ENCODE results near the gene OSM.

OSM gene

DNA sequence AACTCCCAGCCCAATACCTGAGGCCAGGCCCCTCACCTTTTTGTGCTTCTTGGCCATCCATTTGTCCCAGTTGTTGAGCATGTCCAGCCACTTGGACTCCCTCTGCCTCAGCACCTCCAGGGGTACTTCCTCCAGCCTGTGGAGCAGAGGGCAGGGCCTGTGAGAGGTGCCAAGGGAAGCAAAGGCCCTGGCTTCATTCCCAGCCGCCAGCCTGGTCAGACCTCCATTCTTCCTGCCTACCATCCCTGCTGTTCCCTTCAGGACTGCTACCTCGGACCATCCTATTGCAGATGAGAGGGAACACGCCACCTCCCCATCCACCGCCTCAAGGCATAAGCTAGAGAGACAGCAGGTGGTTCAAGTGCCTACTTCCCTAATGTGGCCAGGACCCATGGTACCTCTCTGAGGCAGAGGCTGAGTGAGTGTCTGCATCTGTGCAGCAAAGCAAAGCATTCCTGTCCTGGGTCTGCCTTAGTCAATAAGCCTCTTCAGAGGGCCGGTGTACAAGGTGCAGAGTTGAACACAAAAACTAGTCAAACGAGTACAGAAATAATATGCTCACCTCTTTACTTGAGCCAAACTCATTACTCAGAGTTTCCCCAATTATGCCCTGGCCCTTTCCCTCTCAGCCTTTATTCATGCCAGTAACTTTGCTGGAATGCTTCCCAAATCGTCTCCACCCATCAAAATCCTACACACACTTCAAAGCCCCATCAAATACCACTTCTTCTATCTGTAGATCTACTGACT lies 38.0 kb upstream of the OSM start:
- ChIA-PET CTCF (interaction anchor here (2.2 kb wide), 1 partner anchor 17 kb away, joined by 11 read pairs; no protein-coding TSS in a partner anchor), POLR2A (no interaction called here)
- Histone ChIP-seq H3K9me3 (ENCODE audit: control insufficient read depth, insufficient read depth, low read depth, low read length) (no peaks in the 10 kb centered on the region), H3K4me1 (ENCODE audit: control insufficient read depth, insufficient read depth, low read length) (no peaks in the 10 kb centered on the region), H3K27ac (ENCODE audit: extremely low read depth, low read depth, low read length) (no peak overlapping the region), H3K36me3 (ENCODE audit: control insufficient read depth in 2 of 2, insufficient read depth in 1 of 2, low read length in 2 of 2) (peaks cover 0 to 41% of the 10 kb centered on the region in 2 experiments; a peak in 1 of 3 replicates), H3K4me3 (ENCODE audit: low read depth, low read length) (no peak overlapping the region)
- TF ChIP-seq, protein P1, sequence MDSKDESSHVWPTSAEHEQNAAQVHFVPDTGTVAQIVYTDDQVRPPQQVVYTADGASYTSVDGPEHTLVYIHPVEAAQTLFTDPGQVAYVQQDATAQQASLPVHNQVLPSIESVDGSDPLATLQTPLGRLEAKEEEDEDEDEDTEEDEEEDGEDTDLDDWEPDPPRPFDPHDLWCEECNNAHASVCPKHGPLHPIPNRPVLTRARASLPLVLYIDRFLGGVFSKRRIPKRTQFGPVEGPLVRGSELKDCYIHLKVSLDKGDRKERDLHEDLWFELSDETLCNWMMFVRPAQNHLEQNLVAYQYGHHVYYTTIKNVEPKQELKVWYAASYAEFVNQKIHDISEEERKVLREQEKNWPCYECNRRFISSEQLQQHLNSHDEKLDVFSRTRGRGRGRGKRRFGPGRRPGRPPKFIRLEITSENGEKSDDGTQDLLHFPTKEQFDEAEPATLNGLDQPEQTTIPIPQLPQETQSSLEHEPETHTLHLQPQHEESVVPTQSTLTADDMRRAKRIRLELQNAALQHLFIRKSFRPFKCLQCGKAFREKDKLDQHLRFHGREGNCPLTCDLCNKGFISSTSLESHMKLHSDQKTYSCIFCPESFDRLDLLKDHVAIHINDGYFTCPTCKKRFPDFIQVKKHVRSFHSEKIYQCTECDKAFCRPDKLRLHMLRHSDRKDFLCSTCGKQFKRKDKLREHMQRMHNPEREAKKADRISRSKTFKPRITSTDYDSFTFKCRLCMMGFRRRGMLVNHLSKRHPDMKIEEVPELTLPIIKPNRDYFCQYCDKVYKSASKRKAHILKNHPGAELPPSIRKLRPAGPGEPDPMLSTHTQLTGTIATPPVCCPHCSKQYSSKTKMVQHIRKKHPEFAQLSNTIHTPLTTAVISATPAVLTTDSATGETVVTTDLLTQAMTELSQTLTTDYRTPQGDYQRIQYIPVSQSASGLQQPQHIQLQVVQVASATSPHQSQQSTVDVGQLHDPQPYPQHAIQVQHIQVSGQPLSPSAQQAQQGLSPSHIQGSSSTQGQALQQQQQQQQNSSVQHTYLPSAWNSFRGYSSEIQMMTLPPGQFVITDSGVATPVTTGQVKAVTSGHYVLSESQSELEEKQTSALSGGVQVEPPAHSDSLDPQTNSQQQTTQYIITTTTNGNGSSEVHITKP (tag by site-specific recombination; IDR thresholded peaks at IDR 0.05): peak; percentile 53
- no peak for TF ChIP-seq ZNF354C (tag by site-specific recombination; IDR thresholded peaks at IDR 0.05; ENCODE audit: borderline replicate concordance, low read depth)

DNA sequence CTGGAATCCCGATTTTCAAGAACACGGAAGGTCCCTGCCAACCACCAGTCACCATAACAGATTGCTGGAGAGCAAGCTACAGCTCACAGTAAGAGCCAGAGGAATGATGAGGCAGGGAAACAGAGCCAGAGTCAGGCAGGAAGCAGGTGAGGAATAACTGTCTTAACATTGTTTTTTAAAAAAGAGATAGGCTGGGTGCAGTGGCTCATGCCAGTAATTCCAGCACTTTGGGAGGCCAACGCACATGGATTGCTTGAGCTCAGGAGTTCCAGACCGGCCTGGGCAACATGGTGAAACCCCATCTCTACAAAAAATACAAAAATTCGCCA lies 36.1 kb upstream of the OSM start:
- Histone ChIP-seq H3K4me3 (ENCODE audit: low read depth, low read length) (no peak overlapping the region), H3K27ac (ENCODE audit: extremely low read depth, low read depth, low read length) (no peak overlapping the region), H3K4me1 (ENCODE audit: control insufficient read depth, insufficient read depth, low read length) (no peaks in the 10 kb centered on the region), H3K9me3 (ENCODE audit: control insufficient read depth, insufficient read depth, low read depth, low read length) (no peaks in the 10 kb centered on the region), H3K36me3 (ENCODE audit: control insufficient read depth in 2 of 2, insufficient read depth in 1 of 2, low read length in 2 of 2) (peaks cover 0 to 58% of the 10 kb centered on the region in 2 experiments; a peak in 1 of 3 replicates)
- TF ChIP-seq, protein P2, sequence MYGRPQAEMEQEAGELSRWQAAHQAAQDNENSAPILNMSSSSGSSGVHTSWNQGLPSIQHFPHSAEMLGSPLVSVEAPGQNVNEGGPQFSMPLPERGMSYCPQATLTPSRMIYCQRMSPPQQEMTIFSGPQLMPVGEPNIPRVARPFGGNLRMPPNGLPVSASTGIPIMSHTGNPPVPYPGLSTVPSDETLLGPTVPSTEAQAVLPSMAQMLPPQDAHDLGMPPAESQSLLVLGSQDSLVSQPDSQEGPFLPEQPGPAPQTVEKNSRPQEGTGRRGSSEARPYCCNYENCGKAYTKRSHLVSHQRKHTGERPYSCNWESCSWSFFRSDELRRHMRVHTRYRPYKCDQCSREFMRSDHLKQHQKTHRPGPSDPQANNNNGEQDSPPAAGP (tag by site-specific recombination; IDR thresholded peaks at IDR 0.05): no peak
- TF ChIP-seq ZNF302 (tag by site-specific recombination; IDR thresholded peaks at IDR 0.05; ENCODE audit: low read depth) (no peak), ZNF621 (tag by site-specific recombination; IDR thresholded peaks at IDR 0.05) (no peak), SCRT1 (tag by site-specific recombination; IDR thresholded peaks at IDR 0.05; ENCODE audit: borderline replicate concordance) (no peak), ZNF501 (tag by site-specific recombination; IDR thresholded peaks at IDR 0.05) (no peak), ZSCAN30 (tag by site-specific recombination; IDR thresholded peaks at IDR 0.05) (no peak), ZFP41 (tag by site-specific recombination; IDR thresholded peaks at IDR 0.05; ENCODE audit: borderline replicate concordance) (no peak), ZNF391 (tag by site-specific recombination; IDR thresholded peaks at IDR 0.05; ENCODE audit: borderline replicate concordance, low read depth) (no peak), YY2 (tag by site-specific recombination; IDR thresholded peaks at IDR 0.05) (no peak), KLF1 (tag by site-specific recombination; IDR thresholded peaks at IDR 0.05) (no peak), KLF7 (tag by site-specific recombination; IDR thresholded peaks at IDR 0.05; ENCODE audit: borderline replicate concordance) (no peak), ZNF549 (tag by site-specific recombination; IDR thresholded peaks at IDR 0.05) (no peak), ZNF175 (tag by site-specific recombination; IDR thresholded peaks at IDR 0.05) (no peak)
- TF ChIP-seq, protein P3, sequence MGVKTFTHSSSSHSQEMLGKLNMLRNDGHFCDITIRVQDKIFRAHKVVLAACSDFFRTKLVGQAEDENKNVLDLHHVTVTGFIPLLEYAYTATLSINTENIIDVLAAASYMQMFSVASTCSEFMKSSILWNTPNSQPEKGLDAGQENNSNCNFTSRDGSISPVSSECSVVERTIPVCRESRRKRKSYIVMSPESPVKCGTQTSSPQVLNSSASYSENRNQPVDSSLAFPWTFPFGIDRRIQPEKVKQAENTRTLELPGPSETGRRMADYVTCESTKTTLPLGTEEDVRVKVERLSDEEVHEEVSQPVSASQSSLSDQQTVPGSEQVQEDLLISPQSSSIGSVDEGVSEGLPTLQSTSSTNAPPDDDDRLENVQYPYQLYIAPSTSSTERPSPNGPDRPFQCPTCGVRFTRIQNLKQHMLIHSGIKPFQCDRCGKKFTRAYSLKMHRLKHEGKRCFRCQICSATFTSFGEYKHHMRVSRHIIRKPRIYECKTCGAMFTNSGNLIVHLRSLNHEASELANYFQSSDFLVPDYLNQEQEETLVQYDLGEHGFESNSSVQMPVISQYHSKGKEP (tag by site-specific recombination; IDR thresholded peaks at IDR 0.05): no peak
- TF ChIP-seq, protein P4, sequence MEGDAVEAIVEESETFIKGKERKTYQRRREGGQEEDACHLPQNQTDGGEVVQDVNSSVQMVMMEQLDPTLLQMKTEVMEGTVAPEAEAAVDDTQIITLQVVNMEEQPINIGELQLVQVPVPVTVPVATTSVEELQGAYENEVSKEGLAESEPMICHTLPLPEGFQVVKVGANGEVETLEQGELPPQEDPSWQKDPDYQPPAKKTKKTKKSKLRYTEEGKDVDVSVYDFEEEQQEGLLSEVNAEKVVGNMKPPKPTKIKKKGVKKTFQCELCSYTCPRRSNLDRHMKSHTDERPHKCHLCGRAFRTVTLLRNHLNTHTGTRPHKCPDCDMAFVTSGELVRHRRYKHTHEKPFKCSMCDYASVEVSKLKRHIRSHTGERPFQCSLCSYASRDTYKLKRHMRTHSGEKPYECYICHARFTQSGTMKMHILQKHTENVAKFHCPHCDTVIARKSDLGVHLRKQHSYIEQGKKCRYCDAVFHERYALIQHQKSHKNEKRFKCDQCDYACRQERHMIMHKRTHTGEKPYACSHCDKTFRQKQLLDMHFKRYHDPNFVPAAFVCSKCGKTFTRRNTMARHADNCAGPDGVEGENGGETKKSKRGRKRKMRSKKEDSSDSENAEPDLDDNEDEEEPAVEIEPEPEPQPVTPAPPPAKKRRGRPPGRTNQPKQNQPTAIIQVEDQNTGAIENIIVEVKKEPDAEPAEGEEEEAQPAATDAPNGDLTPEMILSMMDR (tag by site-specific recombination; IDR thresholded peaks at IDR 0.05): no peak
- TF ChIP-seq, protein P5, sequence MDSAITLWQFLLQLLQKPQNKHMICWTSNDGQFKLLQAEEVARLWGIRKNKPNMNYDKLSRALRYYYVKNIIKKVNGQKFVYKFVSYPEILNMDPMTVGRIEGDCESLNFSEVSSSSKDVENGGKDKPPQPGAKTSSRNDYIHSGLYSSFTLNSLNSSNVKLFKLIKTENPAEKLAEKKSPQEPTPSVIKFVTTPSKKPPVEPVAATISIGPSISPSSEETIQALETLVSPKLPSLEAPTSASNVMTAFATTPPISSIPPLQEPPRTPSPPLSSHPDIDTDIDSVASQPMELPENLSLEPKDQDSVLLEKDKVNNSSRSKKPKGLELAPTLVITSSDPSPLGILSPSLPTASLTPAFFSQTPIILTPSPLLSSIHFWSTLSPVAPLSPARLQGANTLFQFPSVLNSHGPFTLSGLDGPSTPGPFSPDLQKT (IDR thresholded peaks at IDR 0.05; ENCODE audit: borderline replicate concordance, low read depth, low read length): no peak
- ChIA-PET POLR2A (interaction anchor here (1.3 kb wide), 1 partner anchor 24 kb away, joined by 6 read pairs; the partner anchor contains the start of gene TBC1D10A), CTCF (interaction anchor here (0.6 to 2.2 kb wide), 3 partner anchors 15 to 47 kb away, joined by 3 to 11 read pairs (median 3); no protein-coding TSS in a partner anchor)
